Endometrial microvascular endothelial cells (primary cell): ENCODE results near the gene CD59. TPM values are rescaled to one million over a fixed set of nuclear protein-coding genes. Genes with fewer than 3 reads are reported as not detected.

ENCODE experiments used
- in situ Hi-C: cut with HindIII; loops from 2 replicates; pipeline ENCODE4 v1.10.0; 2017; ENCODE audit warnings: low sequenced_read_pairs, low pct_unique_long_range_greater_than_20kb; ENCODE audit errors: inconsistent ontology term
- total RNA-seq: library from RNA; depleted of rRNA; stranded (reverse); fragments of >200 nt; gene quantifications from one replicate; pipeline ENCODE4 v1.2.3, GENCODE V29; 2015; ENCODE audit errors: inconsistent ontology term

The CD59 gene
- total RNA-seq, 1 donor from 2014 or later, result 2,591 TPM

GRCh38 chr11:33659370-33660139 is 76.7 kb downstream of the CD59 start:
- in situ Hi-C loops, result no loop called here

DNA sequence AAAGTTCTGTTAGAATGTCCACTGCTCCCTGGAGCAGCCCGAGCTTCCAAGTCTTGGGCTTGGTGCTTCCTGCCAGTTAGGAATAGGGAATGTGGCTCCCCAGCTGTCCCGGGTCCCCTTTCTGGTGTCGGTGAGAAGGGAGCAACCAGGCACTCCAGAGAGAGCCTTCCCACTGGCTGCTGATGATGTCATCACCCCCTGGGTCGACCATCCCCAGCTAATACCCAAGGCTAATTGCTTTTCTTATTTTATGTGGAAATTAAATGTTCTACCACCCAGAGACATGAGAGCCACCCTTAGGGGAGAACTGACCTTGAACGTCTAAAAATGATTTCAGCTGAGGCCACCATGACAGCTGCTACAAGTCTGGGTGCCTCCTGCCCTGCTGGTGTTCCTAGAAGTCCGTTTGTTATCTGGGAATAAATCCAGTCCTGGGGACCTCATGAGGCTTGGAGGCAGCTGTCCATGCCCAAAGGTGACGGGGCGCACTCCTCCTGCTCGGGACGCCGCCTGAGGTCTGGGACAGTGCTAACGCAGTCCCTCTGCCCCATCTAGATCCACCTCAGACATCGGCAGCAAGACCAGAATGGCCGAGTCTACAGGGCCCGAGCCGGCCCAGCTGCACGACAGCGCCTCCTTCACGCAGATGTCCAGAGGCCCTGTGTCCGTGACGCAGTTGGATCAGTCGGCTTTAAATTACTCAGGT is 77.9 kb downstream of the CD59 start:
- in situ Hi-C loops, result no loop called here

DNA sequence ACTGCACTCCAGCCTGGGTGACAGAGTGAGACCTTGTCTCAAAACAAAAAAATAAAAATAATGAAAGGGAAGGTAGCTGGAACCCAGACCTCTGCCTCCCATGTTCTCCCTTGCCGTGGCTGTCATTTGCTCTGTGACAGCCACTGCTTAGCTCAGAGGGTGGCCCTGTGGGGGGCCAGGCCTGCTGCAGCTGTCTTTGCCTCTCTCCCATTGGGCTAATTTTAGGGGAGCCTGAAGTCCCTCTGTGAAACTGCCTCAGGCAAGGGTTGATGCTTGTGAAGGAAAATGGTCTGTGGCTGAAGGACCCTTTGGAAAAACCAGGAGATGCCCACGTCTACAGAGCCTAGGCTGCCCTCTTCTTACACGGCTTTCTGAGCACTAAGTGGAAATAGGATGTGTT is 78.5 kb downstream of the CD59 start:
- in situ Hi-C loops, result no loop called here

- in situ Hi-C loops, result no loop called here
These were observed 79.5 kb downstream of the CD59 start for GRCh38 chr11:33656768-33657167.

GRCh38 chr11:33655842-33656600 is 80.2 kb downstream of the CD59 start:
- in situ Hi-C loops, result no loop called here

- in situ Hi-C loops, result no loop called here
These were observed 81.6 kb downstream of the CD59 start for GRCh38 chr11:33654594-33654993.

Other genes starting within 250 kb of the CD59 start
- not detected for gene C11orf91, start 35.6 kb downstream of the CD59 start, total RNA-seq
- gene FBXO3, start 38.1 kb upstream of the CD59 start, total RNA-seq, result 38.1 TPM
- 7.7 TPM for gene LMO2, start 155.7 kb upstream of the CD59 start, total RNA-seq